Fibroblast of the aortic adventitia (primary cell): ENCODE results near the gene SPANXD. TPM values are rescaled to one million over a fixed set of nuclear protein-coding genes. Genes with fewer than 3 reads are reported as not detected.
"Not testable (repeated sequence)": the region's sequence is repeated elsewhere in the genome, so short reads cannot be mapped to it uniquely, and the experiment has no call there.

ENCODE experiments used
- DNase-seq: peaks from one replicate; pipeline ENCODE4 v3.0.0-alpha.2; 2010; ENCODE audit warnings: low read depth
- H3K4me3 ChIP-seq: 2 replicates; pipeline ENCODE4 v1.5.1; 2011; ENCODE audit warnings: low read depth, mild to moderate bottlenecking, control low read depth, low read length, moderate library complexity
- total RNA-seq: library from RNA; depleted of rRNA; stranded (reverse); fragments of >200 nt; gene quantifications from 2 replicates; pipeline ENCODE4 v1.2.3, GENCODE V29; 2012; ENCODE audit warnings: low replicate concordance
- TF ChIP-seq, protein P1 (sequence below): IDR thresholded peaks from 2 replicates; pipeline ENCODE4 v1.5.1; 2011; ENCODE audit warnings: mild to moderate bottlenecking, low read length, control low read depth, inconsistent platforms; ENCODE audit not compliant: insufficient read depth

The SPANXD gene, protein sequence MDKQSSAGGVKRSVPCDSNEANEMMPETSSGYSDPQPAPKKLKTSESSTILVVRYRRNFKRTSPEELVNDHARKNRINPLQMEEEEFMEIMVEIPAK
- not detected in 2 replicates for total RNA-seq

DNA sequence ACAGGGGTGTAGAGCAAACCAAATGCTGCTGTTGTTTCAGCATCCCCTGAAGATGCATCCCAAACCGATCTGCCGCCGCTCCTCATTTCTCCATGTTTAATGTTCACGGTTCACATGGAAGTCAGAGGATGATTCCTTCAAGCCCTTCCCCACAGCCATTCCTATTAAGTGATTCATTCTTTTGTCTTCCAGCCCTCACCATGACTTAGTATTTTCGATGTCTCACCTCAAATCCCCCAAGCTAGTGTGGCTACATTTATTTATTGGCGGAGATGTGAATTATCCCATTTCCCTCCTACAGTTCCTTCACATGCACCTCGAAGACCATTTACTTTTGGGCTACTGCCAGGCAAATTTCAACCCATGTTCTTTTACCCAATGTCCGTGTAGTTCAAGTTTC is at the start of gene SPANXD:
TSS of gene SPANXD (minus strand) at position 101 of the 400 bp plus-strand sequence. CDS start 334 bp downstream, outside the sequence.
- not testable (repeated sequence) for H3K4me3 ChIP-seq, DNase-seq

- TF ChIP-seq, protein P1, sequence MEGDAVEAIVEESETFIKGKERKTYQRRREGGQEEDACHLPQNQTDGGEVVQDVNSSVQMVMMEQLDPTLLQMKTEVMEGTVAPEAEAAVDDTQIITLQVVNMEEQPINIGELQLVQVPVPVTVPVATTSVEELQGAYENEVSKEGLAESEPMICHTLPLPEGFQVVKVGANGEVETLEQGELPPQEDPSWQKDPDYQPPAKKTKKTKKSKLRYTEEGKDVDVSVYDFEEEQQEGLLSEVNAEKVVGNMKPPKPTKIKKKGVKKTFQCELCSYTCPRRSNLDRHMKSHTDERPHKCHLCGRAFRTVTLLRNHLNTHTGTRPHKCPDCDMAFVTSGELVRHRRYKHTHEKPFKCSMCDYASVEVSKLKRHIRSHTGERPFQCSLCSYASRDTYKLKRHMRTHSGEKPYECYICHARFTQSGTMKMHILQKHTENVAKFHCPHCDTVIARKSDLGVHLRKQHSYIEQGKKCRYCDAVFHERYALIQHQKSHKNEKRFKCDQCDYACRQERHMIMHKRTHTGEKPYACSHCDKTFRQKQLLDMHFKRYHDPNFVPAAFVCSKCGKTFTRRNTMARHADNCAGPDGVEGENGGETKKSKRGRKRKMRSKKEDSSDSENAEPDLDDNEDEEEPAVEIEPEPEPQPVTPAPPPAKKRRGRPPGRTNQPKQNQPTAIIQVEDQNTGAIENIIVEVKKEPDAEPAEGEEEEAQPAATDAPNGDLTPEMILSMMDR = no peak
- H3K4me3 ChIP-seq = no peak overlapping the region
- no peak for DNase-seq
Observed at GRCh38 chrX:141742666-141743065, 44.1 kb upstream of the SPANXD start.

- no peak overlapping the region for H3K4me3 ChIP-seq
- no peak for DNase-seq
- TF ChIP-seq, protein P1 = no peak
Observed at GRCh38 chrX:141736656-141737055, 38.1 kb upstream of the SPANXD start.

DNA sequence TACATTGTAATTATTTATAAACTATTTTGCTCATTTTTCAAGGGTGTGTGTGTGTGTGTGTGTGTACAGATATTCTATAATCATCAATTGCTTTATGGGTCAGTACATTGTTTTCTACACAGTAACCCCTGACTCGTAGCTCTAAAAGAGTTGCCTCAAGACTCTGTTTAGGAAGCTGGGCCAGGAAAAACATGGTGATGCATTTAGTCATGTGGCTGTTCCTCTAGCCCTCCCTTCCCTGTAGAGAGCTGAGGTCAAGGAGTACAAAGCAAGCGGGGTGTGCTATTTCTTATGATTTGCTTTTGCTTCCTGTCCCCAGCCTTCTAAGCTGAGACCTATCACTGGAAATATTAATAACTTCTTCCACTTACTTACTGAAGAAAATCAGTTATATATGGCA is 34.8 kb upstream of the SPANXD start:
- peak; percentile 15 for DNase-seq
- TF ChIP-seq, protein P1 = no peak
- H3K4me3 ChIP-seq = no peak overlapping the region

GRCh38 chrX:141732031-141732430 is 33.5 kb upstream of the SPANXD start:
- no peak overlapping the region for H3K4me3 ChIP-seq
- TF ChIP-seq, protein P1 = no peak
- no peak for DNase-seq

DNA sequence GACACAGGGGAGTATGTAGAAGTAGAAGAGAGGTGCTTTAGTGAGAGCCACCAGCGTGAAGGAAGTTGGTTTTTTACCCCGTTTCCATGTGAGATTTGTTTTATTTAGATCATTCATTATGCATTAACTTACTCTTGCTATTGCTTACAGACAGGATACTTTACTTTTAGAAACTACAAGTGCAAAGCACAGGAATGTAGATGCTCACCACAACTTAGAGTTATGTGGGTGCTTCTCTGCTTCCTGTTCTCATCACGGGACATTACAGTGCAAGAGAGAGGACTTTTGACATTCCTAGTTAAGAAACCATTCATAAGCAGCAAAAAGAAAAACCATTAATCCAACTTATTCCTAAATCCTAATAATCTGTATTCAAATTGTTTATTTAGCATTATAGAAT is 25.6 kb upstream of the SPANXD start:
- no peak for DNase-seq
- TF ChIP-seq, protein P1 = no peak
- H3K4me3 ChIP-seq = no peak overlapping the region

DNA sequence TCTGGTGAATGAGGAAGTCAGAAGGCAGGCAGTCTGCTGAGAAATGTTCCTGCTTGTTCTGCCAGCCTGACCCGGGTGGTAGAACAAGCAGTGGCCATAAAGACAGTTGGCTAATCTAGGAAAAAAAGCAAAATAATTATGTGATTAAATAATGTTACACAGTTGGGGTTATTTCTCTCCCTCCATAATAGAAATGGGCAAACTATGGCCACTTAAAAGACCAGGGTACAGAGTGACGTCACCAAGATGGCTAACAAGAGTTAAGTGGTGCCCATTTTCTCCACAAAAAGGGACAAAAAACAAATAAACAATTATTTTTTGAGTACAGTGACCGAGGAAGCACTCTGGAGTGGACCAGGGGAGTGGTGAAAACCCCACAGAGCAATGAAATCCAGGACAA is 16.1 kb upstream of the SPANXD start:
- no peak for DNase-seq
- no peak overlapping the region for H3K4me3 ChIP-seq
- TF ChIP-seq, protein P1 = no peak
